HL-60/S4 treated with phorbol 12-myristate 13-acetate at 8.2 ng/mL for 4 days and 3 days (cell line): Measurements from ENCODE around the gene TUBD1.

Experiments
- in situ Hi-C: fragments of 300-500 bp; cut with MboI; formaldehyde crosslinking; loops from 2 replicates; pipeline ENCODE4 v1.15.0; 2022; ENCODE audit warnings: low sequenced_read_pairs

The TUBD1 gene

GRCh38 chr17:59826706-59827453, 65.9 kb downstream of the TUBD1 start:
- in situ Hi-C loops = no loop called here

DNA sequence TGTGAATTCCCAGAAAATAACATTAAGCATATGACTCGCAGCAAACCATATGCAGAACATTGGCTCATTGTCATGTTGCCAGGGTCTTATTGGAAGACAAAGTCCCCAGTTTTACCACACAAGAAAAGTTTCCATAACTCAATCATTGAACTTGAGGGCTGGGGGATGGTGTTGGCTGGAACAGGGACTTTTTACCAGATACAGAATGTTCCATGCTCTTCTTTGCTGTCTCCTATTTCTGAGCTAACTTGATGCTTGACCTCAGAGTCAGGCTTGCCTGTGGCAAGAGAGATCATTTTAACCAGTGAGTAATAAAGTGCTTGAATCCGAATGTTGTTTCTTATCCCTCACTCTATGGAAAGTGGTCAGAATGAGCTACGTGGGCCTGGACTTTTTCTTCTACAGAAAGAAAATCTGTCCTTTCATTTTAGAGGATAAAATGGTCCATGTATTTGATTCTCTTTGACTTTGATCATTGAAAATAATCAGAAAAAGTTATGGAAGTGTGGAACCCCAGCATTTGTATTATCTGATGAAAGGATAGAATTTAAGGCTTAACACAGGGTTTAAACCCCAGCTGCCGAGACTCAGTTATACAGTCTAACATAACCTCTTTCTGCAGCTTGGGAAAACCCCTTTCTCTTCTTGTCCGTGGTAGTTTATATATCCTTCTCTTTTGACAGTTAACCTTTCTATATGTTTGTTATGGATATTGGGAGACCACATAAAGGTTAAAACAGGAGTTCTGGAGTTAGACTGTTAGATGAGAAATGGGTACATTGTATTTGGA, 67.0 kb downstream of the TUBD1 start:
- in situ Hi-C loops = no loop called here

GRCh38 chr17:59815965-59816364, 76.8 kb downstream of the TUBD1 start:
- in situ Hi-C loops = no loop called here

DNA sequence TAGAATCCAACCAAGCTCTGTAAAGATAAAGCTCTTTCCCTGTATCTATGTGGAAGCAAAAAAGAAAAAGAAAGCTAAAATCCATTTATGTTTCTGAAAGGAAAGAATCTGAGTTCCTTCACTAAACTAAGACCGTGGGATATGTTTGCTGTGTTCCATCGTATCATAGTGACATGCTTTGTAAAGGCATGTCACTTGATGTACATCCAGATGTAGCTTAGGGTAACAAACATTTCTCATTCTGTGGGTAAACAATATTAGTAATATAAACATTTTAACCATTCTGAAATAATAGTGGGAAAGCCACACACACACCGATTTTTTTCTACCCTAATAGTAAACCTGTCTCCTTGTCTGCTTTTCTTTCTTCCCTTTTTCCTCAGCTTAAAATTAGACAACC, 78.1 kb downstream of the TUBD1 start:
- in situ Hi-C loops = no loop called here

DNA sequence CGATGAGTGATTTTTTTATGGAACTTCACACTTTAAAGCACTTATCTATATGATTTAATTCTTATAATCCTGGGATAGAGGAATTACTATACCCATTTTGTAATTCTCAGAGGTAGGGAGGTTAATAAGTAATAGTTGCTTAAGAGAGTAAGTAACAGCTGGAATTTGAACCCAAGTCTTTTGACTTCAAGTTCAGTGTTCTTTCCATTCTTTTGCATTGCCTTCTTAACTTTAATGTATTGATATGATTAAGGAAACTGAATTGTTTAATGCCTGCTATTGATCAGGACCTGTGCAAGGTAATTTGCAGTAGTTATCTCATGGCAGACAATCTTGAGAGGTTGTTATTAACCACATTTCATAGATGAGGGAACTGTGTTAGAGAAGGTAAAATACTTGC, 78.5 kb downstream of the TUBD1 start:
- in situ Hi-C loops = no loop called here

DNA sequence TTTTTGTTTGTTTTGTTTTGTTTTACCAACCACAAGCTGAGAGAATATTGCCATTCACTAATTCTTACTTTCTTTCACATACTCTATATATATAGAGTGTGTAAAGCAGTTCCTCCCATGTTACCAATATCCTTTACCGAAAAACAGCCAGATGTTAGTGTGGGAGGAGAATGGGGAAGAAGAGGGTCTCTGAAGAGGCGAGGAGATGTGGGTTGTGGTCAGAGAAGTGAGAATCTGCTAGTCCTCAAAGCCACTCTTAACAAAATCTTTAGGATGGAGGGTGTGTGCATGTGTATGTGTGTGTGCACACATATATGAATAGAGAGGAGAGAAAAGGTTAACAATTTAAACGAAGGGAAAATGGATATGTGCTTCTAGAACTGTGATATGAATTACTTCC, 80.6 kb downstream of the TUBD1 start:
- in situ Hi-C loops = no loop called here

DNA sequence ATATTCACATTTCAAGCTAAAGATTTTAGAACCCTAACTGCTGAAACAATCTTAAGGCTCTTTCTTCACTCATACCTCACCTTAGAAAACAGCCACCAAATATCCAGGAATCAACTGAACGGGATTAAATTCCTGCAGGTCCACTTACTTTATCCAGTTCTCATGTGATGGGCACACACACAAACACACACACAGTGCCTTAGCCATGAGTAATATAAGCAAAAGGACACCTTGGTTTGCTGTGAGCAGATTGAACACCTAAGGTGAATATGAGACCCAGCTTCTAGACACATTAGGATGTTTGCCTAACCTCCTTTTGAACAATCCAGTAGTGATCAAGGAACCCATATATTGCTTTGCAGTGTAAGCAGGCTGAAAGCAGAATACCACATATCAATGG, 81.5 kb downstream of the TUBD1 start:
- in situ Hi-C loops = no loop called here

DNA sequence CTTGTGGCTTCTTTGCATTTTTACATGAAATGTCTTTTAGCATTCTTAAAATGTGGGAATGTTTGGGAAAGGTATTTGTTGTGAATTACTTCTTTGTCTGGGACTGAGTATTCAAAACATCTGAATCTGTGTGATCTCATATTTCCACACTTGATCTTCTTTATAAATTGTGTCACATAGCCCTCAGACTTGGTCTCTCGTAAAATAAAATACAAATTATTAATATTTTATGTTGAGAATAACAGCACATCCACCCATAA, 81.9 kb downstream of the TUBD1 start:
- in situ Hi-C loops = no loop called here
